H9 (cell line): ENCODE results near the gene TMEM106C. TPM values are rescaled to one million over a fixed set of nuclear protein-coding genes. Genes with fewer than 3 reads are reported as not detected.

Experiments used
- DNase-seq: peaks from one replicate; pipeline ENCODE4 v3.0.0-alpha.2; 2017
- H2AFZ ChIP-seq: one replicate; pipeline ENCODE4 v1.6.1; 2013; ENCODE audit warnings: mild to moderate bottlenecking, low read length, control low read depth, moderate library complexity
- H2AK5ac ChIP-seq: 2 replicates; pipeline ENCODE4 v1.6.1; 2013; ENCODE audit warnings: low read length, control low read depth, mixed read lengths; ENCODE audit not compliant: insufficient read length
- H2BK120ac ChIP-seq: one replicate; pipeline ENCODE4 v1.6.1; 2013; ENCODE audit warnings: low read depth, mild to moderate bottlenecking, low read length, control low read depth, inconsistent platforms; ENCODE audit not compliant: poor library complexity, severe bottlenecking
- H2BK12ac ChIP-seq: 2 replicates; pipeline ENCODE4 v1.6.1; 2013; ENCODE audit warnings: low read length, control low read depth, mixed read lengths, low read depth; ENCODE audit not compliant: insufficient read length
- H2BK15ac ChIP-seq: 2 replicates; pipeline ENCODE4 v1.6.1; 2013; ENCODE audit warnings: low read depth, low read length, control low read depth
- H2BK20ac ChIP-seq: one replicate; pipeline ENCODE4 v1.6.1; 2013; ENCODE audit warnings: low read depth, mild to moderate bottlenecking, low read length, control low read depth, inconsistent platforms; ENCODE audit not compliant: poor library complexity, severe bottlenecking
- H2BK5ac ChIP-seq: 2 replicates; pipeline ENCODE4 v1.6.1; 2013; ENCODE audit warnings: low read length, control low read depth, mixed read lengths; ENCODE audit not compliant: insufficient read length
- H3K14ac ChIP-seq: 2 replicates; pipeline ENCODE4 v1.6.1; 2013; ENCODE audit warnings: low read length, control low read depth; ENCODE audit not compliant: insufficient read depth
- H3K18ac ChIP-seq: 2 replicates; pipeline ENCODE4 v1.6.1; 2013; ENCODE audit warnings: low read depth, mild to moderate bottlenecking, mixed read lengths, low read length, control low read depth; ENCODE audit not compliant: insufficient read length
- H3K23ac ChIP-seq: 2 replicates; pipeline ENCODE4 v1.6.1; 2013; ENCODE audit warnings: low read length, control low read depth, mixed read lengths, low read depth; ENCODE audit not compliant: insufficient read length
- H3K23me2 ChIP-seq: 2 replicates; pipeline ENCODE4 v1.6.1; 2013; ENCODE audit warnings: low read depth, mild to moderate bottlenecking, mixed read lengths, low read length, control low read depth; ENCODE audit not compliant: insufficient read length, poor library complexity, severe bottlenecking
- H3K27ac ChIP-seq: 2 replicates; pipeline ENCODE4 v1.5.1; 2013; ENCODE audit warnings: low read length, control low read depth, mixed read lengths, low read depth; ENCODE audit not compliant: insufficient read length
- H3K27me3 ChIP-seq: 2 replicates; pipeline ENCODE4 v1.6.1; 2013; ENCODE audit warnings: low read length, control low read depth, inconsistent platforms; ENCODE audit not compliant: insufficient read depth
- H3K4ac ChIP-seq: 2 replicates; pipeline ENCODE4 v1.6.1; 2013; ENCODE audit warnings: low read depth, mild to moderate bottlenecking, control low read depth, inconsistent platforms, low read length, moderate library complexity
- H3K4me1 ChIP-seq: 2 replicates; pipeline ENCODE4 v1.6.1; 2013; ENCODE audit warnings: low read length, control low read depth, inconsistent platforms; ENCODE audit not compliant: insufficient read depth
- H3K4me2 ChIP-seq: 2 replicates; pipeline ENCODE4 v1.6.1; 2013; ENCODE audit warnings: low read length, control low read depth, mixed read lengths; ENCODE audit not compliant: insufficient read length, insufficient read depth
- H3K56ac ChIP-seq: 2 replicates; pipeline ENCODE4 v1.6.1; 2013; ENCODE audit warnings: low read depth, mild to moderate bottlenecking, mixed read lengths, low read length, control low read depth; ENCODE audit not compliant: insufficient read length
- H3K79me1 ChIP-seq: 2 replicates; pipeline ENCODE4 v1.6.1; 2013; ENCODE audit warnings: low read depth, mild to moderate bottlenecking, moderate library complexity, low read length, control low read depth, inconsistent platforms; ENCODE audit not compliant: insufficient read depth, poor library complexity, severe bottlenecking
- H3K79me2 ChIP-seq: 2 replicates; pipeline ENCODE4 v1.6.1; 2013; ENCODE audit warnings: low read length, control low read depth, inconsistent platforms; ENCODE audit not compliant: insufficient read depth
- H3K9ac ChIP-seq: 2 replicates; pipeline ENCODE4 v1.6.1; 2013; ENCODE audit warnings: low read length, control low read depth, mixed read lengths; ENCODE audit not compliant: insufficient read length; ENCODE audit errors: extremely low read depth
- H3K9me3 ChIP-seq: one replicate; pipeline ENCODE4 v1.6.1; 2013; ENCODE audit warnings: low read depth, low read length, inconsistent platforms; ENCODE audit not compliant: control insufficient read depth
- H3T11ph ChIP-seq: one replicate; pipeline ENCODE4 v1.6.1; 2013; ENCODE audit warnings: mild to moderate bottlenecking, low read length, control low read depth, inconsistent platforms
- H4K20me1 ChIP-seq: one replicate; pipeline ENCODE4 v1.6.1; 2013; ENCODE audit not compliant: control insufficient read depth, insufficient read length, insufficient read depth
- H4K5ac ChIP-seq: 2 replicates; pipeline ENCODE4 v1.6.1; 2013; ENCODE audit warnings: low read depth, mild to moderate bottlenecking, mixed read lengths, low read length, control low read depth; ENCODE audit not compliant: insufficient read length
- H4K8ac ChIP-seq: replicated peaks from 2 replicates; pipeline ENCODE4 v1.6.1; 2013; ENCODE audit warnings: low read length, control low read depth, mixed read lengths, low read depth; ENCODE audit not compliant: insufficient read length
- H4K91ac ChIP-seq: 2 replicates; pipeline ENCODE4 v1.6.1; 2013; ENCODE audit warnings: low read depth, mild to moderate bottlenecking, moderate library complexity, mixed read lengths, low read length, control low read depth; ENCODE audit not compliant: insufficient read length
- H3K27ac Mint-ChIP-seq, 3 experiments: 2 replicates in 2 of 3; 3 replicates in 1 of 3; pipeline ENCODE4 v1.8.0; 2020 to 2021; ENCODE audit warnings: mixed read lengths in 3 of 3, mild to moderate bottlenecking in 1 of 3, moderate library complexity in 1 of 3
- H3K27me3 Mint-ChIP-seq: 2 replicates; pipeline ENCODE4 v1.8.0; 2021; ENCODE audit warnings: low read depth, mild to moderate bottlenecking, moderate library complexity, mixed read lengths
- H3K36me3 Mint-ChIP-seq, 3 experiments: 2 replicates in 2 of 3; 3 replicates in 1 of 3; pipeline ENCODE4 v1.8.0; 2020 to 2021; ENCODE audit warnings: low read depth in 3 of 3, mixed read lengths in 3 of 3; ENCODE audit not compliant: insufficient read depth in 1 of 3
- H3K4me1 Mint-ChIP-seq, 2 experiments: 2 replicates each; pipeline ENCODE4 v1.8.0; 2020; ENCODE audit warnings: mixed read lengths in 2 of 2
- H3K4me3 Mint-ChIP-seq, 2 experiments: 2 replicates in 1 of 2; 3 replicates in 1 of 2; pipeline ENCODE4 v1.8.0; 2020 to 2021; ENCODE audit warnings: mild to moderate bottlenecking in 2 of 2, mixed read lengths in 2 of 2, moderate library complexity in 1 of 2
- H3K9me3 Mint-ChIP-seq, 2 experiments: 2 replicates in 1 of 2; 3 replicates in 1 of 2; pipeline ENCODE4 v1.8.0; 2020; ENCODE audit warnings: mild to moderate bottlenecking in 2 of 2, mixed read lengths in 2 of 2, moderate library complexity in 1 of 2
- CTCF ChIP-seq: fragments of 200-600 bp; sonication (generic); conservative IDR thresholded peaks from 3 replicates; pipeline ENCODE4 v1.8.0; 2021; ENCODE audit warnings: antibody characterized with exemption, mild to moderate bottlenecking
- WGBS: extraction: QIAGEN DNeasy Blood & Tissue Kit; methylation state at CpG from one replicate; pipeline ENCODE4 v1.1.7; 2013; ENCODE audit warnings: missing lambda C conversion rate, low lambda C conversion rate, mixed read lengths; ENCODE audit not compliant: insufficient read length; ENCODE audit errors: extremely low coverage; 5-methylcytosine and 5-hydroxymethylcytosine counted together
- total RNA-seq: library from RNA; stranded (reverse); gene quantifications from 2 replicates; pipeline ENCODE4 v1.2.1, GENCODE V29; 2021

The TMEM106C gene
- total RNA-seq, 1 experiment from 2014 or later: 43.7 TPM

- TF ChIP-seq CTCF: no peak
- no peaks in the 10 kb centered on the region for H3K4me1 ChIP-seq
- WGBS: no CpG with 5 or more reads among the region's 6 CpGs
- H3K27me3 Mint-ChIP-seq: peaks cover 24% of the 10 kb centered on the region
- no peaks in the 10 kb centered on the region for H3K79me1 ChIP-seq
- no peaks in the 10 kb centered on the region for H3K79me2 ChIP-seq
- no peak overlapping the region for H2BK20ac ChIP-seq
- no peaks in the 10 kb centered on the region for H3K36me3 Mint-ChIP-seq
- no peak overlapping the region for H3T11ph ChIP-seq
- no peak overlapping the region for H4K91ac ChIP-seq
- no peak overlapping the region for H2AK5ac ChIP-seq
- H2BK15ac ChIP-seq: no peak overlapping the region
- H2AFZ ChIP-seq: no peak overlapping the region
- H3K18ac ChIP-seq: no peak overlapping the region
- H3K4me2 ChIP-seq: no peak overlapping the region
- no peak for DNase-seq
- H3K4me1 Mint-ChIP-seq: peaks cover 19 to 38% of the 10 kb centered on the region in 2 experiments
- H2BK120ac ChIP-seq: no peak overlapping the region
- H3K4me3 Mint-ChIP-seq: no peak overlapping the region
- H3K23ac ChIP-seq: no peak overlapping the region
- H3K9ac ChIP-seq: no peak overlapping the region
- no peak overlapping the region for H3K4ac ChIP-seq
- H2BK12ac ChIP-seq: no peak overlapping the region
- no peak overlapping the region for H4K5ac ChIP-seq
- H3K27ac ChIP-seq: no peak overlapping the region
- H3K27me3 ChIP-seq: no peaks in the 10 kb centered on the region
- no peaks in the 10 kb centered on the region for H3K9me3 ChIP-seq
- H3K27ac Mint-ChIP-seq: peak overlapping the region in 1 of 3 experiments; percentile 38; a peak in 1 of 7 replicates
- H3K14ac ChIP-seq: no peak overlapping the region
- H4K20me1 ChIP-seq: peaks cover 2% of the 10 kb centered on the region
- H2BK5ac ChIP-seq: no peak overlapping the region
- H3K23me2 ChIP-seq: peaks cover 2% of the 10 kb centered on the region
- H3K56ac ChIP-seq: no peak overlapping the region
- H4K8ac ChIP-seq: no peak overlapping the region
- H3K9me3 Mint-ChIP-seq: no peaks in the 10 kb centered on the region; a peak in 1 of 5 replicates
Observed at GRCh38 chr12:47944685-47945340, 18.6 kb upstream of the TMEM106C start.
